ENCODE data around the gene MIGA1. TPM values are rescaled to one million over a fixed set of nuclear protein-coding genes. Genes with fewer than 3 reads are reported as not detected.
"Not testable (repeated sequence)": the region's sequence is repeated elsewhere in the genome, so short reads cannot be mapped to it uniquely, and the experiment has no call there.

Gene MIGA1
- total RNA-seq, 1 donor from 2014 or later, result 17.3 TPM

DNA sequence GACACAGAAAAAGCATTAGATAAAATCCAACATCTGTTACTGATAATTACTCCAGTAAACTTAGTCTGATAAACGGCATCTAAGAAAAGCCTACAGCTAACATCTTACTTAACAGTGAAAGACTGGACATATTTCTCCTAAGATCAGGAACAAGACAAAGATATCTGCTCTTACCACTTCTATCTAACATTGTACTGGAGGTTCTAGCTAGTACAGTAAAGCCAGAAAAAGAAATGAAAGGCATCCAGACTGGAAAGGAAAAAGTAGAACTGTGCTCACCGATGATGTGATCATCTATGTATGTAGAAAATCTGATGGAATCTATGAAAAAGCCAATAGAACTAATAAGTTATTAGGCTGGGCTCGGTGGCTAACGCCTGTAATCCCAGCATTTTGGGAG lies 130.7 kb downstream of the MIGA1 start:
- H3K4me1 ChIP-seq, result no peaks in the 10 kb centered on the region
- H3K4me3 ChIP-seq, result no peak overlapping the region
- no peak overlapping the region for H3K27ac ChIP-seq
- no peaks in the 10 kb centered on the region for H3K27me3 ChIP-seq
- intact Hi-C loops (cut with DNase I), result no loop called here
- ATAC-seq (no peak), DNase-seq (no peak)
- H3K9me3 ChIP-seq, result no peaks in the 10 kb centered on the region
- no peaks in the 10 kb centered on the region for H3K36me3 ChIP-seq
- no peak for TF ChIP-seq CTCF (IDR thresholded peaks at IDR 0.05)

DNA sequence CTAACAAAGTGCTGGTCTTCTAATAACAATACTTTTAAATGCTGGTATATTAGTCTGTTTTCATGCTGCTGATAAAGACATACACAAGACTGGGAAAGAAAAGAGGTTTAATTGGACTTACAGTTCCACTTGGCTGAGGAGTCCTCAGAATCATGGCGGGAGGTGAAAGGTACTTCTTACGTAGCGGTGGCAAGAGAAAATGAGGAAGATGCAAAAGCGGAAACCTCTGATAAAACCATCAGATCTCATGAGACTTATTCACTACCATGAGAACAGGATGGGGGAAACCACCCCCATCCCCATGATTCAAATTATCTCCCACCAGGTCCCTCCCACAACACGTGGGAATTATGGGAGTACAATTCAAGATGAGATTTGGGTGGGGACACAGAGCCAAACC lies 139.5 kb downstream of the MIGA1 start:
- ATAC-seq; H3K36me3 ChIP-seq; H3K27ac ChIP-seq; H3K27me3 ChIP-seq; H3K4me3 ChIP-seq; intact Hi-C loops (cut with DNase I); H3K4me1 ChIP-seq; H3K9me3 ChIP-seq; DNase-seq: not testable (repeated sequence)

- no peaks in the 10 kb centered on the region for H3K27me3 ChIP-seq
- H3K4me3 ChIP-seq, result no peak overlapping the region
- ATAC-seq, result no peak
- H3K36me3 ChIP-seq, result peaks cover 23% of the 10 kb centered on the region
- intact Hi-C loops (cut with DNase I), result no loop called here
- no peak overlapping the region for H3K27ac ChIP-seq
- H3K4me1 ChIP-seq, result no peaks in the 10 kb centered on the region
- H3K9me3 ChIP-seq, result no peaks in the 10 kb centered on the region
- DNase-seq, result no peak
- TF ChIP-seq CTCF (IDR thresholded peaks at IDR 0.05), result no peak
Measured at GRCh38 chr1:77925518-77925917, 146.1 kb downstream of the MIGA1 start.

DNA sequence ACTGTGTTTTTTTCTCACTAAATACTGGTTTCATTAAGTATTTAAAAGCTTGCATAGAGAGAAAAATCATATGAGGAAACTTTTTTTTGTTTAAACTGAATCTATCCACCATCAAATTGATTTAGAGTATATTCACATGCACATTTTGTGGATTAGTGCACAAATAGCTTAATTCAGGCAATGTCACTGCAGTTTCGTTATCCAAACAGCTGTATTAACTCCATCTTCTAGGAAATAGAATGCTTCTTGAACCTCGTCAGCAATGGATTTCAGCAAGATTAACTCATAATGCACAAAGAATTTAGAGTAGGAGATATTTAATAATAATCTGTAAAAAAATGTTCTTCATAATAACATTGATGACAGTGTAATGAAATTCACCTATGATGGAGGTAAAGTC lies 146.5 kb downstream of the MIGA1 start:
- no peaks in the 10 kb centered on the region for H3K9me3 ChIP-seq
- intact Hi-C loops (cut with DNase I), result no loop called here
- H3K4me1 ChIP-seq, result no peaks in the 10 kb centered on the region
- no peaks in the 10 kb centered on the region for H3K27me3 ChIP-seq
- TF ChIP-seq CTCF (IDR thresholded peaks at IDR 0.05), result no peak
- H3K27ac ChIP-seq, result no peak overlapping the region
- no peak for ATAC-seq
- H3K36me3 ChIP-seq, result peaks cover 27% of the 10 kb centered on the region
- peak overlapping the region; percentile 21 for H3K4me3 ChIP-seq
- DNase-seq, result no peak

GRCh38 chr1:77926561-77927357 lies 147.3 kb downstream of the MIGA1 start:
- no peak for TF ChIP-seq CTCF (IDR thresholded peaks at IDR 0.05)
- ATAC-seq, result no peak
- peak overlapping the region; percentile 21 for H3K4me3 ChIP-seq
- DNase-seq, result no peak
- H3K4me1 ChIP-seq, result no peaks in the 10 kb centered on the region
- no peaks in the 10 kb centered on the region for H3K9me3 ChIP-seq
- no peaks in the 10 kb centered on the region for H3K27me3 ChIP-seq
- intact Hi-C loops (cut with DNase I), result no loop called here
- H3K36me3 ChIP-seq, result peaks cover 27% of the 10 kb centered on the region
- H3K27ac ChIP-seq, result no peak overlapping the region

- no peak overlapping the region for H3K4me3 ChIP-seq
- ATAC-seq, result no peak
- DNase-seq, result no peak
- no peaks in the 10 kb centered on the region for H3K27me3 ChIP-seq
- TF ChIP-seq CTCF (IDR thresholded peaks at IDR 0.05), result no peak
- intact Hi-C loops (cut with DNase I), result no loop called here
- no peak overlapping the region for H3K27ac ChIP-seq
- peaks cover 27% of the 10 kb centered on the region for H3K36me3 ChIP-seq
- no peaks in the 10 kb centered on the region for H3K4me1 ChIP-seq
- H3K9me3 ChIP-seq, result no peaks in the 10 kb centered on the region
Measured at GRCh38 chr1:77927414-77927813, 148.0 kb downstream of the MIGA1 start.

Other genes with a start within 250 kb of the MIGA1 start
- 39.3 TPM for gene ZZZ3, start 97.0 kb upstream of the MIGA1 start, total RNA-seq
- gene USP33, start 19.8 kb upstream of the MIGA1 start, total RNA-seq, result 63.6 TPM
- 26.4 TPM for gene NEXN, start 109.0 kb downstream of the MIGA1 start, total RNA-seq
- 88.8 TPM for gene FUBP1, start 199.4 kb downstream of the MIGA1 start, total RNA-seq
- gene DNAJB4, start 225.3 kb downstream of the MIGA1 start, total RNA-seq, result 35.8 TPM